ENCODE results near the gene HLCS. TPM values are rescaled to one million over a fixed set of nuclear protein-coding genes. Genes with fewer than 3 reads are reported as not detected.
A peak's percentile ranks its signal among the peaks of the same experiment; 100 is the strongest.

HLCS gene
- total RNA-seq, 1 experiment from 2014 or later: 33.1 TPM

DNA sequence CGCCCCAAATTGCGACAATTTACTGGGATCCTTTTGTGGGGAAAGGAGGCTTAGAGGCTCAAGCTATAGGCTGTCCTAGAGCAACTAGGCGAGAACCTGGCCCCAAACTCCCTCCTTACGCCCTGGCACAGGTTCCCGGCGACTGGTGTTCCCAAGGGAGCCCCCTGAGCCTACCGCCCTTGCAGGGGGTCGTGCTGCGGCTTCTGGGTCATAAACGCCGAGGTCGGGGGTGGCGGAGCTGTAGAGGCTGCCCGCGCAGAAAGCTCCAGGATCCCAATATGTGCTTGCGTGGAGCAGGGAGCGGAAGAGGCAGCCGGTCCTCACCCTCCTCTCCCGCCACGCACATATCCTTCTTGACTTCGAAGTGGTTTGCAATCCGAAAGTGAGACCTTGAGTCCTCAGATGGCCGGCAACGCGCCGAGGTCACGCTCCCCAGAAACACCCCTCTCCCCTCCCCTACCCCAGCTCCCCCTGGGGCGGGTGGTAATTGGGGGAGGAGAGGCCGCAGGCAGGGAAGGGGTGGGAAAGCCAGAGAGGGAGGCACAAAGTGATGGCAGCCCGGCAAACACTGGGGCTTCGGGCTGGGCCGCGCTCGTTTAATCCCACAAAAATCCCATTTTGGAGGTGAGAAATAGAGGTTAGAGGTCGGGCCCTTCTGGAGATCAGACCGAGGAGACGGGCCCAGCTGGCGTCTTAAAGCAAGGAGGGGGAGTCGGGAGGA is 261.4 kb downstream of the HLCS start:
- DNase-seq (ENCODE audit: low read depth): no peak

GRCh38 chr21:36704281-36704957 is 262.1 kb downstream of the HLCS start:
- DNase-seq (ENCODE audit: low read depth): no peak

DNA sequence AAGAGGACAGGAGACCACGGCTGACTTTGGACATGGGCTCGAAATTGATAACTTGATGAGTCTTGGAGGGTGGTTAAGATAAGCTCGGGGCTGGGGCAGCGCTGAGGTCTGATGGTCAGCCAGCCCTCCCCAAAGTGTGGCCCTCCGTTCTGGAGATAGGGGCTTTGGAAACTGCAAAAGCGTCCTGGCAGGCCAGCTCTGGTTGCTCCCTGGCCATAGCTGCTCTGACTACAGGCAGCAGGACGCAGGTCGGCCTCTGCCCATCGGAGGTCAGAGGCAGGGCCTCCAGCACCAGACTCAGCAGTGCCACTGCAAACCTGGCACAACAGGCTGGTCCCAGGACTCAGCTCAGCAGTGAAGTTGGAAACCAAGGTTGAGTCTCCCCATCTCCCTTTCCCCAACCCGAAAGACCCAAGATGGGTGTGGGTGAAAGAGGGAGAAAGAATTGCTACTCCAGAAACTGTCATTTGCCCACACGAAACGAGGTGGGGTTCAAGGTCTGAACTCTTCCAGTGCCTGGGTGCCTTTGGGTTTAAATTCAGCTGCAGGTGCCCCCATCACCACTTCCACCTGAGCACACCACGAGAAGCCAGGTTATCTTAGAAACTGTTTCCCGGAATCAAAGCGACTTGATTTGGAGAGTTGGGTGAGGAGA is 262.7 kb downstream of the HLCS start:
- DNase-seq (ENCODE audit: low read depth): no peak

- DNase-seq (ENCODE audit: low read depth): no peak
Measured at GRCh38 chr21:36703123-36703522, 263.3 kb downstream of the HLCS start.

DNA sequence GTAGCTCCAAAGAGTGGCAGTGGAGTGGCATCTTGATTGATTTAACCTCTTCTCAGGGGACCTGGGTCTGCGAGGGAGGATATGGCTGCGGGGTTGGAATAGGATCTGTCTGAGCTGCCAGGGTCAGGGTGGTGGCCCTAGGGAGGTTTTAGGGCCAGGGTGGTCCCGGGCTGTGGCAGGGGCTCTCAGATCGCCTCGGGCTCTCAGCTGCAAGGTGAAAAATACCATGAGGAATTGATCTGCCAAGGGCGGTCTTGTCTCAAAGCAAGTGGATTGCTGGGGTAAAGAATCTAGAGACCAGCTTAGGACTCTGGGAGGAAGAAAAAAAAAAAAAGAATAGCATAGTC is 263.9 kb downstream of the HLCS start:
- no peak for DNase-seq (ENCODE audit: low read depth)

- peak; percentile 71 for DNase-seq (ENCODE audit: low read depth)
Measured at GRCh38 chr21:36701756-36702621, 264.5 kb downstream of the HLCS start.

DNA sequence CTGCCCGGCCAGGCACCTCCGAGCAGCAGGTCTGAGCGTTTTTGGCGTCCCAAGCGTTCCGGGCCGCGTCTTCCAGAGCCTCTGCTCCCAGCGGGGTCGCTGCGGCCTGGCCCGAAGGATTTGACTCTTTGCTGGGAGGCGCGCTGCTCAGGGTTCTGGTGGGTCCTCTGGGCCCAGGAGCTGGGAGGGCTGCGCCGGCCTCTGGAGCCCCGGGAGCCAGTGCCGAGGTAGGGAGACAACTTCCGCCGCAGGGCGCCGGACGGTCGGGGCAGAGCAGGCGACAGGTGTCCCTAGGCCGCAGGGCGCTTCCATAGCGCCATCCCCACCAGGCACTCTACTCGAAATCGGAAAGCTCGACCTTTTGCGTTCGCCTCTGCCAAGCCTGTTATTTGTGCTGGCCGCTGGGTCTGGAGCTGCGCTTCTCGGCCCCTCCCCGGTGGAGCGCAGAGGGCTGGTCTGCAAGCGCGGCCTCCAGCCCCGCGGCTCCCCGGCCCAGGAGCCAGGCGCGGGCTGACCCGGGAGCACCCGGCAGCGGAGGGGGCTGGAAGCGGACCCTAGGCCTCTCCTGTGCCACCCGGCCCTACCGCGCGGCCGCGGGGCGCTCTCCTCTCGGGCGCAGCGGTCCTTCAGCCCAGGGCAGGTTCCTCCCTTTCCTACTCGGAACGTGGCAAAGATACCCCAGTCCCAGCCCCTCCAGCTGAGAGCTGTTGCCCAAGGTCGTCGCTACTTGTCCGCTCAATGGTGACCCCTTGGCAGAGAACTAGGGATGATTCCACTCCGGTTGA is 265.3 kb downstream of the HLCS start:
- DNase-seq (ENCODE audit: low read depth): peak; percentile 39

Other genes starting within 250 kb of the HLCS start
- gene RIPPLY3, start 40.0 kb upstream of the HLCS start, total RNA-seq (2014; rRNA removed; shearing (Covaris generic)): 0.57 TPM in 1 of 2 replicates, not detected in the other
- 12.0 and 16.7 TPM in 2 replicates for gene PIGP, start 106.4 kb upstream of the HLCS start, total RNA-seq (2014; rRNA removed; shearing (Covaris generic))
- gene TTC3, start 106.6 kb upstream of the HLCS start, total RNA-seq (2014; rRNA removed; shearing (Covaris generic)): 64.1 and 73.2 TPM in 2 replicates